K562 (cell line): ENCODE measurements around the gene CARS2. TPM values are rescaled to one million over a fixed set of nuclear protein-coding genes. Genes with fewer than 3 reads are reported as not detected.
"Not testable (repeated sequence)": the region's sequence is repeated elsewhere in the genome, so short reads cannot be mapped to it uniquely, and the experiment has no call there.

Experiments
- ATAC-seq: fragments of 200-7000 bp; cut with Tn5 transposase; 3 replicates; pipeline ENCODE4 v1.9.1; 2020; ENCODE audit warnings: moderate library complexity
- BruUV-seq: library from RNA; stranded (reverse); fragments of 400-500 nt; replicated peaks from 2 replicates; lab custom pipeline; 2021; lab: Mats Ljungman, UMichigan
- CTCF ChIA-PET: fragments of 300-600 bp; formaldehyde crosslinking; extraction: SDS; loops from one replicate; lab custom pipeline; 2021; ENCODE audit warnings: low intra/inter-chr PET ratio; lab: Yijun Ruan, JAX
- POLR2A ChIA-PET: fragments of 300-600, 350-650 bp; sonication (Branson Sonifier 250); formaldehyde crosslinking; extraction: SDS; loops from one replicate; lab custom pipeline; 2021; ENCODE audit warnings: antibody characterized with exemption, inconsistent platforms; lab: Yijun Ruan, JAX
- DNase-seq, 4 experiments: peaks; one replicate each; pipeline versions ENCODE4 v3.0.0 to v3.0.0-alpha.2; 2011 to 2018; ENCODE audit warnings: low spot score in 3 of 4, mixed read lengths in 3 of 4; ENCODE audit errors: extremely low read depth in 1 of 4
- FAIRE-seq: peaks from 2 replicates; lab custom pipeline; 2011; peaks lifted over from hg19 to GRCh38; lab: Jason Lieb, UNC
- H2AFZ ChIP-seq: 2 replicates; pipeline ENCODE4 v1.6.0; 2011; ENCODE audit warnings: low read depth, low read length, control low read depth, inconsistent platforms
- H3K27ac ChIP-seq: fragments of 200-600 bp; 3 replicates; pipeline ENCODE4 v1.8.0; 2011; ENCODE audit warnings: low read depth, mild to moderate bottlenecking, control low read depth, inconsistent platforms, low read length, moderate library complexity, mixed read lengths; ENCODE audit errors: extremely low read depth
- H3K27me3 ChIP-seq, 2 experiments: fragments of 300-600 bp in 1 of 2; 2 replicates in 1 of 2; 3 replicates in 1 of 2; pipeline versions ENCODE4 v1.6.0 to v1.8.0; 2011; ENCODE audit warnings: inconsistent platforms in 2 of 2, low read length in 2 of 2, mild to moderate bottlenecking in 1 of 2, mixed read lengths in 1 of 2, moderate library complexity in 1 of 2; ENCODE audit not compliant: control insufficient read depth in 2 of 2, insufficient read depth in 2 of 2
- H3K36me3 ChIP-seq: fragments of 300-600 bp; 3 replicates; pipeline ENCODE4 v1.8.0; 2011; ENCODE audit warnings: mild to moderate bottlenecking, low read length, inconsistent platforms; ENCODE audit not compliant: control insufficient read depth, insufficient read depth
- H3K4me1 ChIP-seq, 2 experiments: fragments of 200-600 bp in 1 of 2; replicated peaks in 1 of 2; 2 replicates in 1 of 2; 3 replicates in 1 of 2; pipeline versions ENCODE4 v1.5.1 to v1.8.0; 2011; ENCODE audit warnings: inconsistent platforms in 2 of 2, low read length in 2 of 2, mild to moderate bottlenecking in 1 of 2, mixed read lengths in 1 of 2, moderate library complexity in 1 of 2; ENCODE audit not compliant: control insufficient read depth in 2 of 2, insufficient read depth in 2 of 2
- H3K4me2 ChIP-seq: 2 replicates; pipeline ENCODE4 v1.6.1; 2011; ENCODE audit warnings: low read length, control low read depth, inconsistent platforms, mixed read lengths; ENCODE audit not compliant: insufficient read depth
- H3K4me3 ChIP-seq: fragments of 200-600 bp; sonication (generic), shearing (Covaris generic); 2 replicates; pipeline ENCODE4 v1.5.1; 2016; ENCODE audit warnings: control low read depth, inconsistent platforms
- H3K79me2 ChIP-seq: fragments of 200-600 bp; 3 replicates; pipeline ENCODE4 v1.8.0; 2011; ENCODE audit warnings: low read length, inconsistent platforms; ENCODE audit not compliant: control insufficient read depth, insufficient read depth
- H3K9ac ChIP-seq, 2 experiments: 2 replicates each; pipeline versions ENCODE4 v1.6.0 to v1.6.1; 2011; ENCODE audit warnings: low read depth in 2 of 2, low read length in 2 of 2, control low read depth in 1 of 2, inconsistent platforms in 1 of 2, mild to moderate bottlenecking in 1 of 2, mixed read lengths in 1 of 2; ENCODE audit not compliant: insufficient read depth in 1 of 2
- H3K9me1 ChIP-seq: one replicate; pipeline ENCODE4 v1.6.0; 2011; ENCODE audit warnings: inconsistent platforms, mild to moderate bottlenecking, low read length, moderate library complexity; ENCODE audit not compliant: control insufficient read depth, insufficient read depth
- H3K9me3 ChIP-seq: replicated peaks from 2 replicates; pipeline ENCODE4 v1.5.1; 2011; ENCODE audit warnings: low read depth, low read length, inconsistent platforms; ENCODE audit not compliant: control insufficient read depth, insufficient read depth
- H4K20me1 ChIP-seq: replicated peaks from 2 replicates; pipeline ENCODE4 v1.6.1; 2011; ENCODE audit warnings: low read length, inconsistent platforms, mixed read lengths; ENCODE audit not compliant: control insufficient read depth, insufficient read depth
- CCNT2 ChIP-seq: IDR thresholded peaks from 2 replicates; pipeline ENCODE4 v1.6.1; 2011; ENCODE audit warnings: borderline replicate concordance, low read depth, mild to moderate bottlenecking, moderate library complexity, mixed read lengths, low read length; ENCODE audit not compliant: insufficient read length; ENCODE audit errors: extremely low read depth
- FOXM1 ChIP-seq, 2 experiments: fragments of 450-650 bp in 1 of 2; sonication (generic) in 1 of 2; formaldehyde crosslinking in 1 of 2; IDR thresholded peaks; 2 replicates each; pipeline versions ENCODE4 v1.6.1 to v1.9.0; 2017 to 2022; ENCODE audit warnings: low read depth in 2 of 2, mild to moderate bottlenecking in 2 of 2, missing genetic modification reagents in 1 of 2, moderate library complexity in 1 of 2
- KDM2B ChIP-seq: fragments of 250-450 bp; sonication (Bioruptor Pico); IDR thresholded peaks from 2 replicates; pipeline ENCODE4 v1.8.0; 2021; ENCODE audit warnings: mild to moderate bottlenecking, moderate library complexity
- WGBS: fragments of 100-300 bp; shearing (Covaris generic); methylation state at CpG from one replicate; pipeline ENCODE4 v1.1.6; 2016; ENCODE audit warnings: low coverage, mixed read lengths; ENCODE audit not compliant: insufficient coverage; ENCODE audit errors: missing lambda C conversion rate; 5-methylcytosine and 5-hydroxymethylcytosine counted together
- in situ Hi-C: fragments of 300-500 bp; cut with MboI; formaldehyde crosslinking; loops from 4 replicates; pipeline ENCODE4 v1.15.0; 2018; ENCODE audit warnings: inconsistent platforms, mixed read lengths
- intact Hi-C: fragments of 100-400 bp; cut with micrococcal nuclease; formaldehyde crosslinking; loops from 2 replicates; pipeline ENCODE4 v1.14.2; 2022
- polyA plus RNA-seq, 8 experiments: library from polyadenylated mRNA; depleted of rRNA in 4 of 8; stranded (reverse) in 5 of 8; unstranded in 3 of 8; fragments of >200 nt; fragmentation: Nextera tagmentation in 2 of 8; fragmentation: Illumina TruSeq in 1 of 8; extraction: Ambion mirVana in 2 of 8; extraction: Trizol in 1 of 8; gene quantifications; 2 replicates each; pipeline versions ENCODE4 v1.2.1 to v1.2.3, GENCODE V29; 2011 to 2014; ENCODE audit warnings: inconsistent platforms in 1 of 8, missing spikeins in 1 of 8
- total RNA-seq, 7 experiments: library from RNA; depleted of rRNA in 6 of 7; stranded (reverse); fragments of >200 nt in 6 of 7; fragmentation: Illumina TruSeq in 2 of 7; extraction: Trizol in 2 of 7; gene quantifications; 2 replicates each; pipeline versions ENCODE4 v1.2.1 to v1.2.3, GENCODE V29; 2011 to 2021; ENCODE audit warnings: low replicate concordance in 1 of 7
- TF ChIP-seq, protein P1 (sequence below): fragments of 250-450 bp; sonication (Bioruptor Pico); IDR thresholded peaks from 2 replicates; pipeline ENCODE4 v1.4.0; 2020; ENCODE audit warnings: mild to moderate bottlenecking, moderate library complexity
- TF ChIP-seq, protein P2 (sequence below): fragments of 250-450 bp; sonication (Bioruptor Pico); IDR thresholded peaks from 2 replicates; pipeline ENCODE4 v1.6.1; 2021; ENCODE audit warnings: mild to moderate bottlenecking
- TF ChIP-seq, protein P3 (sequence below): fragments of 450-650 bp; IDR thresholded peaks from 2 replicates; pipeline ENCODE4 v1.6.1; 2016

CARS2 gene
- total and polyA plus RNA-seq, 9 of the 15 experiments (the other 6 are each of a cell fraction or from before 2014, with no cell fraction given) = 1.7 to 37.4 (median 30.5) TPM

DNA sequence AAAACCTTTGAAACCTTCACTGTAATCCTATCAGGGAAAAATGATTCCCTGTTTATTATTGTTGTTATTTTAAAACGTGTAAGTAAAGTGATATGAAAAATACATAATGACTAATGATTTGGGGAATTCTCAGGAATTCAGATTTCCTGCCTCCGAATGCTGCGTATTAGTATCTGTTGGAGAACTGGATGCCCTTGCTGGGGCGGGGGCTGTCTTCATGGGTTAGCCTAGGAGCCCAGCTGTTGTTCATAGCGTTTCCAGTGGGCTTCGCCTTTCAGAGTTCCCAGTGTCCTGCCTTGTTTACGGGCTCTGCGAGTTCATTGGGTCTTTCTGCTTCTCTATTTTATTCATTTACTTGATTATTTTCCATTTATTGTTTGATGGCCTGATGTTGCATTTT is 72.1 kb downstream of the CARS2 start (continued):
- TF ChIP-seq, protein P1, sequence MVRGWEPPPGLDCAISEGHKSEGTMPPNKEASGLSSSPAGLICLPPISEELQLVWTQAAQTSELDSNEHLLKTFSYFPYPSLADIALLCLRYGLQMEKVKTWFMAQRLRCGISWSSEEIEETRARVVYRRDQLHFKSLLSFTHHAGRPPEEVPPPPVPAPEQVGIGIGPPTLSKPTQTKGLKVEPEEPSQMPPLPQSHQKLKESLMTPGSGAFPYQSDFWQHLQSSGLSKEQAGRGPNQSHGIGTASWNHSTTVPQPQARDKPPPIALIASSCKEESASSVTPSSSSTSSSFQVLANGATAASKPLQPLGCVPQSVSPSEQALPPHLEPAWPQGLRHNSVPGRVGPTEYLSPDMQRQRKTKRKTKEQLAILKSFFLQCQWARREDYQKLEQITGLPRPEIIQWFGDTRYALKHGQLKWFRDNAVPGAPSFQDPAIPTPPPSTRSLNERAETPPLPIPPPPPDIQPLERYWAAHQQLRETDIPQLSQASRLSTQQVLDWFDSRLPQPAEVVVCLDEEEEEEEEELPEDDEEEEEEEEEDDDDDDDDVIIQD = no peak
- TF ChIP-seq, protein P2, sequence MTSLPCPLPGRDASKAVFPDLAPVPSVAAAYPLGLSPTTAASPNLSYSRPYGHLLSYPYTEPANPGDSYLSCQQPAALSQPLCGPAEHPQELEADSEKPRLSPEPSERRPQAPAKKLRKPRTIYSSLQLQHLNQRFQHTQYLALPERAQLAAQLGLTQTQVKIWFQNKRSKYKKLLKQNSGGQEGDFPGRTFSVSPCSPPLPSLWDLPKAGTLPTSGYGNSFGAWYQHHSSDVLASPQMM (CRISPR knock-in tag) = no peak
- TF ChIP-seq CCNT2 = no peak
- no peak for TF ChIP-seq FOXM1 (IDR thresholded peaks at IDR 0.05; ENCODE audit: low read depth)
- no peak for TF ChIP-seq FOXM1 (CRISPR knock-in tag; IDR thresholded peaks at IDR 0.05; ENCODE audit: low read depth)
- TF ChIP-seq, protein P3, sequence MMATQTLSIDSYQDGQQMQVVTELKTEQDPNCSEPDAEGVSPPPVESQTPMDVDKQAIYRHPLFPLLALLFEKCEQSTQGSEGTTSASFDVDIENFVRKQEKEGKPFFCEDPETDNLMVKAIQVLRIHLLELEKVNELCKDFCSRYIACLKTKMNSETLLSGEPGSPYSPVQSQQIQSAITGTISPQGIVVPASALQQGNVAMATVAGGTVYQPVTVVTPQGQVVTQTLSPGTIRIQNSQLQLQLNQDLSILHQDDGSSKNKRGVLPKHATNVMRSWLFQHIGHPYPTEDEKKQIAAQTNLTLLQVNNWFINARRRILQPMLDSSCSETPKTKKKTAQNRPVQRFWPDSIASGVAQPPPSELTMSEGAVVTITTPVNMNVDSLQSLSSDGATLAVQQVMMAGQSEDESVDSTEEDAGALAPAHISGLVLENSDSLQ = no peak
- no peak for TF ChIP-seq KDM2B (CRISPR knock-in tag)

DNA sequence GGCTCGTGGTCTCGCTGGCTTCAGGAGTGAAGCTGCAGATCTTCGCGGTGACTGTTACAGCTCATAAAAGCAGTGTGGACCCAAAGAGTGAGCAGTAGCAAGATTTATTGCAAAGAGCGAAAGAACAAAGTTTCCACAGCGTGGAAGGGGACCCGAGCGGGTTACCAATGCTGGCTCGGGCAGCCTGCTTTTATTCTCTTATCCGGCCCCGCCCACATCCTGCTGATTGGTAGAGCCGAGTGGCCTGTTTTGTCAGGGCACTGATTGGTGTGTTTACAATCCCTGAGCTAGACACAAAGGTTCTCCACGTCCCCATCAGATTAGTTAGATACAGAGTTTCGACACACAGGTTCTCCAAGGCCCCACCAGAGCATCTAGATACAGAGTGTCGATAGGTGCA is 73.7 kb downstream of the CARS2 start:
- Histone ChIP-seq H3K36me3 (peaks cover 60% of the 10 kb centered on the region; the same call in 2 of the 3 replicates), H3K79me2 (peaks cover 23% of the 10 kb centered on the region)
- in situ Hi-C loops, intact Hi-C loops, H4K20me1 ChIP-seq, H2AFZ ChIP-seq, POLR2A ChIA-PET, H3K9me3 ChIP-seq, CTCF ChIA-PET, DNase-seq, H3K9me1 ChIP-seq, H3K4me1 ChIP-seq, FAIRE-seq, H3K9ac ChIP-seq, BruUV-seq, ATAC-seq, H3K4me2 ChIP-seq, H3K4me3 ChIP-seq, H3K27me3 ChIP-seq, H3K27ac ChIP-seq: not testable (repeated sequence)
- 90% methylated on average over 3 of the region's 15 CpGs for WGBS
